Stimulated activated CD4-positive, alpha-beta T cell treated with anti-CD3 and anti-CD28 coated beads, Interleukin-15, amount 100 ng/mL, for 48 hours (primary cell): Measurements from ENCODE around the gene WSB1.

Source experiments
- DNase-seq, 2 donors: peaks; one replicate each; pipeline ENCODE4 v3.0.0-alpha.2; 2020; ENCODE audit warnings: low read depth in 2 of 2

Gene WSB1

DNA sequence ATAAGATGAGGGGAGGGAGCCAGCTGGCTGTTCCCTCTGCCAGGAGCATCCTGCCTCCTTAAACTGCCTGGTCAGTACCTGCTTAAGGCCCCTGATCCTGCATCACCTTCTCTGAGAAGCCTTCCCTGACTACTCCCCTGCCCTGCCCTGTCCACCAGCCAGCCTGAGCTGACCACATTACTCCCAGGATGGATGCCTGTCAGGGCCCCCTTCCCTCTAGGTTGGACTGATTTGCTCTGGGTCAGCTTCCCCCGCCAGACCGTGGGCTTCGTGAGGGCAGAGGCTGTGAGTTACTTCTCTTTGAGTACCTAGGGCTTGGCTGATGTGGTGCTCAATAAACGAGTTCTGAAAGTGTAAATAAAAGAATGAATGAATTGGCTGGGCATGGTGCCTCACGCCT, 63.3 kb downstream of the WSB1 start:
- DNase-seq: no peak

- no peak for DNase-seq
These were observed 66.6 kb downstream of the WSB1 start for GRCh38 chr17:27360507-27360906.

GRCh38 chr17:27361695-27362094, 67.8 kb downstream of the WSB1 start:
- no peak for DNase-seq

GRCh38 chr17:27362503-27362902, 68.6 kb downstream of the WSB1 start:
- DNase-seq: no peak

- no peak for DNase-seq
These were observed 69.0 kb downstream of the WSB1 start for GRCh38 chr17:27362909-27363308.

DNA sequence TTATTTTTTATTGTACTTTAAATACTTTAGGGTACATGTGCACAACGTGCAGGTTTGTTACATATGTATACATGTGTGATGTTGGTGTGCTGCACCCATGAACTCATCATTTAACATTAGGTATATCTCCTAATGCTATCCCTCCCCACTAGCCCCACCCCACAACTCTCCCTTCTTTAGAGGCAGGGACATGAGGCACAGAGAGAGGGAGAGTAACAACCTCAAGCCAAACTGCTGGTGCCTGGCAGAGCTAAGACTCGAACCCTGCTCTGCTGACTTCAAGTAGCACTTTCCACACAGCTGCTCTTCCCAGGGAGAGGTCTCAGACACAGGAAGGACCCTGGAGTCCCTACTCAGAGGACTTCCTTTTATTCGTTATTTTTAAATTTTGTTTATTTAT, 69.4 kb downstream of the WSB1 start:
- DNase-seq: no peak
